PC-3 (cell line): ENCODE results near the gene RASL10A. TPM values are rescaled to one million over a fixed set of nuclear protein-coding genes. Genes with fewer than 3 reads are reported as not detected.

Source experiments
- ATAC-seq: fragments of 200-7000 bp; cut with Tn5 transposase; 2 replicates; pipeline ENCODE4 v1.9.1; 2020; ENCODE audit warnings: mild to moderate bottlenecking, moderate library complexity
- BruUV-seq: library from RNA; stranded (reverse); fragments of 400-500 nt; replicated peaks from 2 replicates; lab custom pipeline; 2021; lab: Mats Ljungman, UMichigan
- CTCF ChIA-PET: fragments of 300-600 bp; sonication (Branson Sonifier 250); formaldehyde crosslinking; loops from one replicate; lab custom pipeline; 2022; ENCODE audit warnings: antibody characterized with exemption; lab: Charles Lee
- POLR2A ChIA-PET: fragments of 300-600 bp; sonication (Branson Sonifier 250); formaldehyde crosslinking; loops from one replicate; lab custom pipeline; 2022; ENCODE audit warnings: antibody characterized with exemption; ENCODE audit not compliant: unreplicated experiment; lab: Charles Lee
- DNase-seq: peaks from one replicate; pipeline ENCODE4 v3.0.0-alpha.2; 2015
- H2AFZ ChIP-seq: fragments of 300-600 bp; sonication (generic); 2 replicates; pipeline ENCODE4 v1.6.0; 2016; ENCODE audit warnings: antibody characterized with exemption, low read length
- H3F3A ChIP-seq: fragments of 300-600 bp; sonication (generic); one replicate; pipeline ENCODE4 v1.6.0; 2017; ENCODE audit warnings: antibody characterized with exemption, low read length, control low read depth, mild to moderate bottlenecking; ENCODE audit not compliant: unreplicated experiment
- H3K27ac ChIP-seq: fragments of 300-600 bp; sonication (generic); 2 replicates; pipeline ENCODE4 v1.5.1; 2016; ENCODE audit warnings: mild to moderate bottlenecking, low read length
- H3K27me3 ChIP-seq: fragments of 300-600 bp; sonication (generic); 2 replicates; pipeline ENCODE4 v1.6.1; 2016; ENCODE audit warnings: low read length, mixed read lengths
- H3K36me3 ChIP-seq: fragments of 300-600 bp; sonication (generic); 2 replicates; pipeline ENCODE4 v1.6.1; 2016; ENCODE audit warnings: low read depth, mixed run types, low read length, mixed read lengths
- H3K4me1 ChIP-seq: fragments of 300-600 bp; sonication (generic); 2 replicates; pipeline ENCODE4 v1.5.1; 2016; ENCODE audit warnings: low read length; ENCODE audit not compliant: insufficient read depth
- H3K4me2 ChIP-seq: fragments of 300-600 bp; sonication (generic); 2 replicates; pipeline ENCODE4 v1.6.0; 2016; ENCODE audit warnings: low read length
- H3K4me3 ChIP-seq: fragments of 300-600 bp; sonication (generic); 2 replicates; pipeline ENCODE4 v1.5.1; 2016; ENCODE audit warnings: mild to moderate bottlenecking, low read length, mixed read lengths
- H3K79me2 ChIP-seq: fragments of 300-600 bp; sonication (generic); 2 replicates; pipeline ENCODE4 v1.6.1; 2017; ENCODE audit warnings: low read length, mixed read lengths
- H3K9ac ChIP-seq: fragments of 300-600 bp; sonication (generic); 2 replicates; pipeline ENCODE4 v1.6.0; 2016; ENCODE audit warnings: mild to moderate bottlenecking, low read length
- H3K9me2 ChIP-seq: fragments of 300-600 bp; sonication (generic); replicated peaks from 2 replicates; pipeline ENCODE4 v1.6.1; 2016; ENCODE audit warnings: mixed run types, low read length, mixed read lengths
- H3K9me3 ChIP-seq: fragments of 300-600 bp; sonication (generic); 2 replicates; pipeline ENCODE4 v1.6.1; 2016; ENCODE audit warnings: low read length, mixed read lengths
- H4K20me1 ChIP-seq: fragments of 300-600 bp; sonication (generic); 2 replicates; pipeline ENCODE4 v1.6.1; 2016; ENCODE audit warnings: low read length, mixed read lengths
- CTCF ChIP-seq: fragments of 300-600 bp; sonication (generic); conservative IDR thresholded peaks from 2 replicates; pipeline ENCODE4 v1.5.1; 2017; ENCODE audit warnings: antibody characterized with exemption, low read depth, mild to moderate bottlenecking, low read length
- EZH2 ChIP-seq: fragments of 300-600 bp; sonication (generic); IDR thresholded peaks from one replicate; pipeline ENCODE4 v1.6.1; 2017; ENCODE audit warnings: antibody characterized with exemption, mild to moderate bottlenecking, low read length; ENCODE audit not compliant: unreplicated experiment
- EZH2phosphoT487 ChIP-seq: fragments of 300-600 bp; sonication (generic); IDR thresholded peaks from 2 replicates; pipeline ENCODE4 v1.6.1; 2018; ENCODE audit warnings: mild to moderate bottlenecking, antibody characterized with exemption, low read length, borderline replicate concordance
- intact Hi-C: fragments of 100-400 bp; cut with micrococcal nuclease; formaldehyde crosslinking; loops from 2 replicates; pipeline ENCODE4 v1.9.0; 2023
- total RNA-seq: library from RNA; depleted of rRNA; stranded (reverse); fragments of >200 nt; gene quantifications from 2 replicates; pipeline ENCODE4 v1.2.3, GENCODE V29; 2014

Gene RASL10A
- total RNA-seq, 1 experiment from 2014 or later, result not detected

- H3K27ac ChIP-seq, result no peak overlapping the region
- no peak overlapping the region for H3K9ac ChIP-seq
- POLR2A ChIA-PET, result no interaction called here
- no peak overlapping the region for H2AFZ ChIP-seq
- CTCF ChIA-PET, result no interaction called here
- H3F3A ChIP-seq, result peaks cover 7% of the 10 kb centered on the region
- BruUV-seq, result no TSS peak
- H3K4me3 ChIP-seq, result no peak overlapping the region
- H3K9me3 ChIP-seq, result no peaks in the 10 kb centered on the region
- no peak overlapping the region for H3K4me2 ChIP-seq
- H3K27me3 ChIP-seq, result no peaks in the 10 kb centered on the region
- H4K20me1 ChIP-seq, result no peaks in the 10 kb centered on the region; the same call in 1 of the 2 replicates
- no peaks in the 10 kb centered on the region for H3K79me2 ChIP-seq
- intact Hi-C loops, result no loop called here
- ATAC-seq, result no peak
- H3K36me3 ChIP-seq, result peaks cover 43% of the 10 kb centered on the region
- no peaks in the 10 kb centered on the region for H3K9me2 ChIP-seq
- peaks cover 44% of the 10 kb centered on the region for H3K4me1 ChIP-seq
- TF ChIP-seq CTCF, result no peak
- no peak for TF ChIP-seq EZH2
- no peak for TF ChIP-seq EZH2phosphoT487
- DNase-seq, result no peak
These were observed 26.7 kb upstream of the RASL10A start for GRCh38 chr22:29342177-29342576.

GRCh38 chr22:29341849-29342127 lies 26.3 kb upstream of the RASL10A start:
- H3K4me2 ChIP-seq, result no peak overlapping the region
- H3K27me3 ChIP-seq, result no peaks in the 10 kb centered on the region
- CTCF ChIA-PET, result no interaction called here
- peaks cover 7% of the 10 kb centered on the region for H3F3A ChIP-seq
- no peaks in the 10 kb centered on the region for H3K9me3 ChIP-seq
- no peak for DNase-seq
- POLR2A ChIA-PET, result no interaction called here
- H4K20me1 ChIP-seq, result no peaks in the 10 kb centered on the region; the same call in 1 of the 2 replicates
- peaks cover 39% of the 10 kb centered on the region for H3K36me3 ChIP-seq
- BruUV-seq, result no TSS peak
- intact Hi-C loops, result no loop called here
- H3K4me1 ChIP-seq, result peaks cover 44% of the 10 kb centered on the region
- no peak for ATAC-seq
- no peak for TF ChIP-seq EZH2phosphoT487
- TF ChIP-seq CTCF, result no peak
- no peak for TF ChIP-seq EZH2
- no peak overlapping the region for H2AFZ ChIP-seq
- H3K9ac ChIP-seq, result no peak overlapping the region
- no peaks in the 10 kb centered on the region for H3K79me2 ChIP-seq
- no peak overlapping the region for H3K4me3 ChIP-seq
- no peak overlapping the region for H3K27ac ChIP-seq
- H3K9me2 ChIP-seq, result no peaks in the 10 kb centered on the region

GRCh38 chr22:29341056-29341848 lies 25.8 kb upstream of the RASL10A start:
- peaks cover 7% of the 10 kb centered on the region for H3F3A ChIP-seq
- H3K9me3 ChIP-seq, result no peaks in the 10 kb centered on the region
- peaks cover 38% of the 10 kb centered on the region for H3K36me3 ChIP-seq
- ChIA-PET CTCF (no interaction called here), POLR2A (no interaction called here)
- peaks cover 44% of the 10 kb centered on the region for H3K4me1 ChIP-seq
- TF ChIP-seq CTCF (no peak), EZH2phosphoT487 (no peak), EZH2 (no peak)
- no peaks in the 10 kb centered on the region for H3K9me2 ChIP-seq
- intact Hi-C loops, result no loop called here
- no peak for ATAC-seq
- H3K4me3 ChIP-seq, result no peak overlapping the region
- no TSS peak for BruUV-seq
- H2AFZ ChIP-seq, result no peak overlapping the region
- no peaks in the 10 kb centered on the region; the same call in 1 of the 2 replicates for H4K20me1 ChIP-seq
- H3K9ac ChIP-seq, result no peak overlapping the region
- no peak for DNase-seq
- H3K27me3 ChIP-seq, result no peaks in the 10 kb centered on the region
- H3K27ac ChIP-seq, result no peak overlapping the region
- H3K79me2 ChIP-seq, result no peaks in the 10 kb centered on the region
- H3K4me2 ChIP-seq, result no peak overlapping the region
